ENCODE measurements around the gene ABHD11. TPM values are rescaled to one million over a fixed set of nuclear protein-coding genes. Genes with fewer than 3 reads are reported as not detected.

ABHD11 gene
- total RNA-seq, 1 donor from 2014 or later = 13.6 TPM

DNA sequence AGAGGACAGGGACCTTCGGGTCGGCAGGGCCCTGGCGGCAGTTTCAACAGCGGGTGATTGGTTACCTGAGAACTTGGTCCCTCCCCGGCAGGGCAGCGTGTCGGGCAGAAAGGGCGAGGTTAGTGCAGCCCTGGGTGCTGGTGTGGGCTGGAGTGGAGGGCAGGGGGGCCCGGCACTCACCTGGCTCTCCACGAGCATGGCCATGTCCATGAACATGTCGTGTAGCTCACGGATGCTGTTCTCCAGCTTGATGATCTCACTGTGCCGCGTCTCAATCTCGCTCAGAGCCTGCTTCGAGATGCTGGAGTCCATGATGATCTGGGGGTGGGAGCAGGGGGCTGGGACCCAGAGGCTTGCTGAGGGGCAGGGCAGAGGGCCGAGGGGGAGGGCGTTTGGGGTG lies 35.9 kb downstream of the ABHD11 start:
- Histone ChIP-seq H3K9me3 (ENCODE audit: control insufficient read depth in 3 of 3, low read length in 3 of 3) (no peaks in the 10 kb centered on the region), H3K36me3 (ENCODE audit: control insufficient read depth in 3 of 3, insufficient read depth in 3 of 3, low read length in 3 of 3) (peaks cover 10 to 17% (median 16%) of the 10 kb centered on the region in 3 donors), H3K4me1 (ENCODE audit: control insufficient read depth in 3 of 3, insufficient read depth in 3 of 3, low read length in 3 of 3) (no peaks in the 10 kb centered on the region), H3K27me3 (ENCODE audit: control insufficient read depth in 3 of 3, insufficient read depth in 3 of 3, low read length in 3 of 3) (no peaks in the 10 kb centered on the region), H3K4me3 (ENCODE audit: low read length in 3 of 3) (no peak overlapping the region), H3K27ac (ENCODE audit: low read depth, low read length) (no peak overlapping the region), H3K9ac (ENCODE audit: low read depth in 1 of 3, low read length in 3 of 3) (no peak overlapping the region)

- no peaks in the 10 kb centered on the region for H3K4me1 ChIP-seq (ENCODE audit: control insufficient read depth in 3 of 3, insufficient read depth in 3 of 3, low read length in 3 of 3)
- H3K36me3 ChIP-seq (ENCODE audit: control insufficient read depth in 3 of 3, insufficient read depth in 3 of 3, low read length in 3 of 3) = peaks cover 15 to 20% (median 20%) of the 10 kb centered on the region in 3 donors
- no peaks in the 10 kb centered on the region for H3K27me3 ChIP-seq (ENCODE audit: control insufficient read depth in 3 of 3, insufficient read depth in 3 of 3, low read length in 3 of 3)
Observed at GRCh38 chr7:73702226-73702625, 36.4 kb downstream of the ABHD11 start.

GRCh38 chr7:73701357-73701995 lies 37.1 kb downstream of the ABHD11 start:
- no peaks in the 10 kb centered on the region for H3K27me3 ChIP-seq (ENCODE audit: control insufficient read depth in 3 of 3, insufficient read depth in 3 of 3, low read length in 3 of 3)
- no peaks in the 10 kb centered on the region for H3K9me3 ChIP-seq (ENCODE audit: control insufficient read depth in 3 of 3, low read length in 3 of 3)
- H3K27ac ChIP-seq (ENCODE audit: low read depth, low read length) = no peak overlapping the region
- H3K4me3 ChIP-seq (ENCODE audit: low read length in 3 of 3) = no peak overlapping the region
- H3K4me1 ChIP-seq (ENCODE audit: control insufficient read depth in 3 of 3, insufficient read depth in 3 of 3, low read length in 3 of 3) = no peaks in the 10 kb centered on the region
- H3K9ac ChIP-seq (ENCODE audit: low read depth in 1 of 3, low read length in 3 of 3) = no peak overlapping the region
- H3K36me3 ChIP-seq (ENCODE audit: control insufficient read depth in 3 of 3, insufficient read depth in 3 of 3, low read length in 3 of 3) = peaks cover 21 to 28% (median 25%) of the 10 kb centered on the region in 3 donors

More at GRCh38 chr7:73702226-73702625, 36.4 kb downstream of the ABHD11 start:
- Histone ChIP-seq H3K9me3 (ENCODE audit: control insufficient read depth in 3 of 3, low read length in 3 of 3) (no peaks in the 10 kb centered on the region), H3K4me3 (ENCODE audit: low read length in 3 of 3) (no peak overlapping the region), H3K9ac (ENCODE audit: low read depth in 1 of 3, low read length in 3 of 3) (no peak overlapping the region), H3K27ac (ENCODE audit: low read depth, low read length) (no peak overlapping the region)

DNA sequence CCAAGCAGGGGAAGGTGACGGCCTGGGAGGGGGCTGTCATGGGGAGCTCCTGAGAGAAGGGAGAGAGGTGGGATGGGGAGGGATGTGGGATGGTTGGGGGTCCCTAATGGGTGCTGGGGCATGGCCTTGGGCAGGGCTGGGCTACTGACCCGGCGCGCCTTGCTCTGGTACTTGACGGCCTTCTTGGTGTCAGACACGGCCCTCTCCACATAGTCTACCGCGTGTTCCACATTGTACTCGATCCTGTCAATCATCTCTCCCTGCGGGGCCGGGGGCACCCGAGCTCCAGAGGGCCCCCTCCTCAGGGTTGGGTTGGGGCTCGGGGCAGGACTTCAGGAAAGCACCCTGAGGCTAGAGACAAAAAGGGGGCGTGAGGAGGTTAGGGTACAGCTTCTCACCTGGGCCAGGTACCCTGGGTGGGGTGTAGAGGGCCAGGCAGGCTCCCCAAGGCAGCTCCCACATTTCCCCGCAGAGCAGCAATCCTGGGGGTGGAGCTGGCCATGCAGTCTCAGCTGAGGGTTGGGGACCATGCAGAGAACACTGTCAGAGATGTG lies 37.9 kb downstream of the ABHD11 start:
- Histone ChIP-seq H3K27me3 (ENCODE audit: control insufficient read depth in 3 of 3, insufficient read depth in 3 of 3, low read length in 3 of 3) (no peaks in the 10 kb centered on the region), H3K4me1 (ENCODE audit: control insufficient read depth in 3 of 3, insufficient read depth in 3 of 3, low read length in 3 of 3) (no peaks in the 10 kb centered on the region), H3K9me3 (ENCODE audit: control insufficient read depth in 3 of 3, low read length in 3 of 3) (no peaks in the 10 kb centered on the region), H3K4me3 (ENCODE audit: low read length in 3 of 3) (no peak overlapping the region), H3K36me3 (ENCODE audit: control insufficient read depth in 3 of 3, insufficient read depth in 3 of 3, low read length in 3 of 3) (peaks cover 28 to 36% (median 33%) of the 10 kb centered on the region in 3 donors), H3K9ac (ENCODE audit: low read depth in 1 of 3, low read length in 3 of 3) (no peak overlapping the region), H3K27ac (ENCODE audit: low read depth, low read length) (no peak overlapping the region)

DNA sequence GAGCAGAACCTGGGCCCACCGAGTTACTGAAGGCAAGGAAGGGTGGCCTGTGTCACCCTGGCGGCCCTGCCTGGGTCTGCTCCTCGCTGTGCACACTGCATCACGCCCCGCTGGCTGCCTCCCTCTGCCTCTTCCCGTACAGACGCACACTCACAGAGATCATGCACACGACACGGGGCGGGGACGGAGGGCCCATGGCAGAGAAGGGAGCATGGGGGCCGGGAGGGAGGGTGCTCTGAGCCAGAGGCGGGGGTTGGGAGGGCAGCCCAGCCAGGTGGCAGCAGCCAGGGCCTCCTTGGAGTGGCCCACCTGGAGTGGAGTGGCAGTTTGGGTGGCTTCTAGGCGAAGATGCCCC lies 38.6 kb downstream of the ABHD11 start:
- Histone ChIP-seq H3K9me3 (ENCODE audit: control insufficient read depth in 3 of 3, low read length in 3 of 3) (no peaks in the 10 kb centered on the region), H3K27ac (ENCODE audit: low read depth, low read length) (no peak overlapping the region), H3K4me3 (ENCODE audit: low read length in 3 of 3) (no peak overlapping the region), H3K4me1 (ENCODE audit: control insufficient read depth in 3 of 3, insufficient read depth in 3 of 3, low read length in 3 of 3) (no peaks in the 10 kb centered on the region), H3K9ac (ENCODE audit: low read depth in 1 of 3, low read length in 3 of 3) (no peak overlapping the region), H3K36me3 (ENCODE audit: control insufficient read depth in 3 of 3, insufficient read depth in 3 of 3, low read length in 3 of 3) (peaks cover 31 to 40% (median 39%) of the 10 kb centered on the region in 3 donors), H3K27me3 (ENCODE audit: control insufficient read depth in 3 of 3, insufficient read depth in 3 of 3, low read length in 3 of 3) (no peaks in the 10 kb centered on the region)

GRCh38 chr7:73699370-73700068 lies 39.1 kb downstream of the ABHD11 start:
- Histone ChIP-seq H3K9me3 (ENCODE audit: control insufficient read depth in 3 of 3, low read length in 3 of 3) (no peaks in the 10 kb centered on the region), H3K27me3 (ENCODE audit: control insufficient read depth in 3 of 3, insufficient read depth in 3 of 3, low read length in 3 of 3) (no peaks in the 10 kb centered on the region), H3K4me3 (ENCODE audit: low read length in 3 of 3) (no peak overlapping the region), H3K27ac (ENCODE audit: low read depth, low read length) (no peak overlapping the region), H3K36me3 (ENCODE audit: control insufficient read depth in 3 of 3, insufficient read depth in 3 of 3, low read length in 3 of 3) (peaks cover 34 to 45% (median 42%) of the 10 kb centered on the region in 3 donors), H3K9ac (ENCODE audit: low read depth in 1 of 3, low read length in 3 of 3) (no peak overlapping the region), H3K4me1 (ENCODE audit: control insufficient read depth in 3 of 3, insufficient read depth in 3 of 3, low read length in 3 of 3) (no peaks in the 10 kb centered on the region)

- Histone ChIP-seq H3K9ac (ENCODE audit: low read depth in 1 of 3, low read length in 3 of 3) (no peak overlapping the region), H3K4me1 (ENCODE audit: control insufficient read depth in 3 of 3, insufficient read depth in 3 of 3, low read length in 3 of 3) (no peaks in the 10 kb centered on the region), H3K4me3 (ENCODE audit: low read length in 3 of 3) (no peak overlapping the region), H3K27ac (ENCODE audit: low read depth, low read length) (no peak overlapping the region), H3K9me3 (ENCODE audit: control insufficient read depth in 3 of 3, low read length in 3 of 3) (no peaks in the 10 kb centered on the region), H3K36me3 (ENCODE audit: control insufficient read depth in 3 of 3, insufficient read depth in 3 of 3, low read length in 3 of 3) (peaks cover 45 to 56% (median 53%) of the 10 kb centered on the region in 3 donors), H3K27me3 (ENCODE audit: control insufficient read depth in 3 of 3, insufficient read depth in 3 of 3, low read length in 3 of 3) (no peaks in the 10 kb centered on the region)
Observed at GRCh38 chr7:73698410-73698809, 40.2 kb downstream of the ABHD11 start.

GRCh38 chr7:73696372-73696771 lies 42.2 kb downstream of the ABHD11 start:
- H3K27ac ChIP-seq (ENCODE audit: low read depth, low read length) = no peak overlapping the region
- H3K4me3 ChIP-seq (ENCODE audit: low read length in 3 of 3) = no peak overlapping the region
- no peak overlapping the region for H3K9ac ChIP-seq (ENCODE audit: low read depth in 1 of 3, low read length in 3 of 3)
- H3K27me3 ChIP-seq (ENCODE audit: control insufficient read depth in 3 of 3, insufficient read depth in 3 of 3, low read length in 3 of 3) = no peaks in the 10 kb centered on the region
- no peaks in the 10 kb centered on the region for H3K9me3 ChIP-seq (ENCODE audit: control insufficient read depth in 3 of 3, low read length in 3 of 3)
- H3K36me3 ChIP-seq (ENCODE audit: control insufficient read depth in 3 of 3, insufficient read depth in 3 of 3, low read length in 3 of 3) = peaks cover 64 to 72% (median 71%) of the 10 kb centered on the region in 3 donors
- H3K4me1 ChIP-seq (ENCODE audit: control insufficient read depth in 3 of 3, insufficient read depth in 3 of 3, low read length in 3 of 3) = no peaks in the 10 kb centered on the region

DNA sequence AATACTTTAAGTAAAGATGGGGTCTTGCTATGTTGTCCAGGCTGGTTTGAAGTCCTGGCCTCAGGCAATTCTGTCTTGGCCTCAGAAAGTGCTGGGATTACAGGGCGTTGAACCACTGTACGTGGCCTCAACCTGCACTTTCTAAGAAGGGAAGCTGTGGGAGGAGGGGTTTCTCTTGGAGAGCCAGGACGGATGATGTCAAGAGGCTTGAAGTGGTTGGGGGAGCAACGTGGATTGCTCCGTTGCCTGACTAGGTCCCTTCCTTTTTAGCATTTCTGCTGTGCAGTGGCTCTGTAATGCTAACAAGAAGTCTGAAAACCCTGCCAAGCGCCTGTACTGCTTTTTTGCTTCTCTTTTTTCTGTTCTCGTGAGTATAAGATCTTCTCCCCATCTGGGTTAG lies 48.0 kb downstream of the ABHD11 start:
- Histone ChIP-seq H3K27ac (ENCODE audit: low read depth, low read length) (no peak overlapping the region), H3K9me3 (ENCODE audit: control insufficient read depth in 3 of 3, low read length in 3 of 3) (no peaks in the 10 kb centered on the region), H3K4me1 (ENCODE audit: control insufficient read depth in 3 of 3, insufficient read depth in 3 of 3, low read length in 3 of 3) (no peaks in the 10 kb centered on the region), H3K27me3 (ENCODE audit: control insufficient read depth in 3 of 3, insufficient read depth in 3 of 3, low read length in 3 of 3) (no peaks in the 10 kb centered on the region), H3K4me3 (ENCODE audit: low read length in 3 of 3) (no peak overlapping the region), H3K9ac (ENCODE audit: low read depth in 1 of 3, low read length in 3 of 3) (no peak overlapping the region), H3K36me3 (ENCODE audit: control insufficient read depth in 3 of 3, insufficient read depth in 3 of 3, low read length in 3 of 3) (peaks cover 62 to 72% (median 72%) of the 10 kb centered on the region in 3 donors)

GRCh38 chr7:73688288-73688687 lies 50.3 kb downstream of the ABHD11 start:
- Histone ChIP-seq H3K27ac (ENCODE audit: low read depth, low read length) (no peak overlapping the region), H3K9me3 (ENCODE audit: control insufficient read depth in 3 of 3, low read length in 3 of 3) (no peaks in the 10 kb centered on the region), H3K4me3 (ENCODE audit: low read length in 3 of 3) (no peak overlapping the region), H3K27me3 (ENCODE audit: control insufficient read depth in 3 of 3, insufficient read depth in 3 of 3, low read length in 3 of 3) (no peaks in the 10 kb centered on the region), H3K36me3 (ENCODE audit: control insufficient read depth in 3 of 3, insufficient read depth in 3 of 3, low read length in 3 of 3) (peaks cover 46 to 51% (median 50%) of the 10 kb centered on the region in 3 donors), H3K9ac (ENCODE audit: low read depth in 1 of 3, low read length in 3 of 3) (no peak overlapping the region), H3K4me1 (ENCODE audit: control insufficient read depth in 3 of 3, insufficient read depth in 3 of 3, low read length in 3 of 3) (peaks cover 0 to 5% (median 4%) of the 10 kb centered on the region in 3 donors)

Data from skeletal muscle tissue (tissue), 4 donors.